Hematopoietic multipotent progenitor cell treated with erythropoietin and hydrocortisone succinate and interleukin-3 and kit ligand, for 6 days (in vitro differentiated cells): Measurements from ENCODE around the gene CPSF7.

ENCODE experiments used
- DNase-seq: peaks from one replicate; pipeline ENCODE4 v3.0.0-alpha.2; 2015

Gene CPSF7

DNA sequence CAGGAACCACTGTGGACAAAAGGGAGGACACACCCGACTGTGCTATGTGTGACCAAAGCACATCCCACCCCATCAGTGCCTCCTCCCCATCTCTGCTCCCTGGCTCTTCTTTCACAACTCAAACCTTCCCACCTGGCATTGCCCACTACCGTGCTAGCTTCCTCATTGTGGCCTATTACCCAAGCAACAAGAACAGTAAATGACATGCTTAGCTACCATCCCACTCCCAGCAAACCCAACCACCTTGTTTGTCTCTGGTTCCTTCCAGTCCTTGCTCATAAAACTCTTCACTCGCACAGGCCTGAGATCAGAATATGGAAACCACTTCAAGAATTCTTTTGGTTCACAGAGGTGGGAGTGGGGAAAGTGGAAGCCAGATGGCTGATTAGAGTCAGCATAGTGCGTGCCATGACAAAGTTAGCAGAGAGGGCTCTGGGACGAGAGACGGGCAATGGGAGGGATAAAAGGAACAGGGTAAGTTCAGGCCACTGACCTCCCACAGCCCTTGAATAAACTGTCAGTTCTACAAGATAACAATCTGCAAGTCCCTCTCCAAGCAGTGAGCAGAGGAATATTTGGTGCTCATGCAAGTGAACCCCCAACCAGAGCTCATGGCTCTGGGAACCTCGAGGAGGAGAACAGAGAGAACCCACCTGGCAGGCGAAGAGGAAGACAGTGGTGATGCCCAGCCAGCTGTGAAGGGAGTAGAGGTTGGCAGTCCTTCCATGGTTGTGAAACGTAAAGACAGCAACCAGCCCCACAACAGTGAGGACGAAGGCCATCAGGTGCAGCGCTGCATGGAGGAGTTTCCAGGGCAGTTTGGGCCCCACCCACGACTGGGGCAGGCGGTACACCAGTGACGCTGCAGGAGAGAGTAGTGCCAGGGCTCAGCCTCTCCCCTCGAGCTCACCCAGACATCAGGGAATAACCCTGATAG, 76.4 kb downstream of the CPSF7 start:
- no peak for DNase-seq
